NCI-H2081 (cell line): Measurements from ENCODE around the gene CRTAP.
"Not testable (repeated sequence)": the region's sequence is repeated elsewhere in the genome, so short reads cannot be mapped to it uniquely, and the experiment has no call there.

ENCODE experiments used
- DNase-seq, 2 experiments: peaks; one replicate each; lab custom pipeline; 2025; lab: John Stamatoyannopoulos, UW

The CRTAP gene

DNA sequence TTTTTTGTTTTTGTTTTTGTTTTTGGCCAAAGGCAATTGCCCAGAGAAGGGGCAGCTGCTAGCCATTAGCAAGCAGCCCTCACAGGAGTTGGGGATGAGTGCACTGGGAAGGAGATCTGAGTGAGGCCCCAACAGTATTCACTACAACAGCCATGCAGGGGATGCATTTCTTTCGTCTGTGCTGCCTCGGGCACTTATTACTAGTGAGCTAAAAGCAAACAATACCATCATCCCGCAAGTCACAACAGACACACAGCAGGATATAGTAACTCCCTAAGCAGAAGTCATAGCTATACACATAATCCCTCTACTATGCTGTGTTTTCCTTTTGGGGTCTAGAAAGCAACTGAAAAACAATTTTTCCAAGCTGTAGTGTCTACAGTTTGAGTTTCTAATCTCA lies 27.2 kb downstream of the CRTAP start:
- DNase-seq = no peak

DNA sequence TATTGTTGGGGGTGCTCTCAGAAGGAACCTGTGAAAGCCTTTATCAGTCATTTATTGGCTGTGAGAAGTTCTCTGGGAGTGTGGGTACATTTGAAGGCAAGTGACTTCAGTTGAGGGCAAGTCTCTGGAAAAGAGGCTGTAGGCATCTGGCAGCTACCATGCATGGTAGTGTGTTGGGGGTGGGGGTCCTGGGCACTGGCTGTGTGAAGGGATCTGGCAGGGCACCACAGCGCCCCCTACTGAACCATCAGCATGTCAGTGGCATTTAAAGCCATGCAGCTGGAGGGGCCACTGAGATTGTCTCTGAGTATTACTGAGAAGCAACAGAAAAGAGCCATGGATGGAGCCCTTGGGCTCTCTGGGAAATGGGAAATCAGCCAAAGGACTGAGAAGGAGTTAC lies 30.6 kb downstream of the CRTAP start:
- DNase-seq = no peak

DNA sequence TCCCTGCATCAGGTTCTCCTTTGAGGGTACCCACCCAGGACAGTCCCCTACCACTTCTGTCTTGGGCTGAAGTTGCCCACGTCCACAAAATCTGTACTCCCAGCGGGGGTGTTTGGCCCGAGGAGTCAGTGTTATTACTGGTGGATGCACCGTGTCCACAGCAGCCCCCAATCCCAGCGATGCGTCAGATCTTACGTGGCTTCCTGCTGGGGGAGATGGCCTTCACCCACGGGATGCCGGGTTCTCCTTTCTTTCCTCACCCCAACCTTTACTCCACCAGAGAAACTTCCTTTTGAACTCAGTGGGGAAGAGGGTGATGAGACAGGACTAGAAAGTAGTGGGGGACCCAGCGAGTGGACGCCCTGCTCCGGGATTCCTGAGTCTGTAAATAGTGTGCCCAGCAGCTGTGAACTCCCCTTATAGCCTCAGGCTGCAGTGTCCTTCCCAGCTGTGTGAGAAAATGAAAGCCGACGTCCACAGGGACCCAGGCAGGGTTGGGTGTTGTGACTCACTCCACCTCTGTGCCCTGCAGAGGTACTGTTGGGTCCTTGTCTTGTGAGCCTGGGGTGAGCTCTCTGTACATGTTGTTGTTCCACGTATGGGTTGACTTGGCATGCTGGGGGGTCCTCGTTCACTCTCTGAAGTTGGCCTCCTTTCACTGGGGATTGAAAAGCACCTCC lies 31.5 kb downstream of the CRTAP start:
- no peak for DNase-seq

DNA sequence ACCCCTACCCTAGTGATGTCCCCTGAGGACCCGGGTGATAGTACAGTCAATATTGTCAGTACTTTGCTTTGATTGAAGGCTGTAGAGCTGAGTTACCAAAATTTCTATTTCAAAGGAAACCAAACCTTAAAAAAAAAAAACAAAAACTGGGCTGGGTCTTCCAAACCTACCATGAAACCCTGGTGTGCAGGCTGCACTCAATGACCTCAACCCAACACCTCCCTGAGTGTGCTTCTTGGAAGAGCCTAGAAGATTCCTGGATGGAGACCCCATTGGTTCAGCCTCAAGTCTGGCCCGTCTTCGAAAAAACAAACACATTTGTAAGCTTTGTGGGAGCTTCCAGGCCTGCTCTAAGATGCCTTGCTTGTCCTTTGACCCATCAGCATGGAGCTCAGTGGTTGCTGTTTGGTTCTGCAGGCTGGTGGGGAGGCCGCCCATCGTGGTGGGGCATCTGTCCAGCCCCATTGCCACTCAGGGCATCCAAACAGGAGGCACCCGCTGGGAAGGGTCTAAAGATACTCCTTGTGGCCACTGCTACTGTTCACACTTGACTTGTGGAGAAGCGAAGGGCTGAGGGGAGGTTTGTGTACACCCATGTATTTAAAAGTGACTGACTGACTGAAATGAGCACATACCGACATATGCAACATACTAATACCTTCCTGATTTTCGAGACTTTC lies 32.2 kb downstream of the CRTAP start:
- DNase-seq = no peak

DNA sequence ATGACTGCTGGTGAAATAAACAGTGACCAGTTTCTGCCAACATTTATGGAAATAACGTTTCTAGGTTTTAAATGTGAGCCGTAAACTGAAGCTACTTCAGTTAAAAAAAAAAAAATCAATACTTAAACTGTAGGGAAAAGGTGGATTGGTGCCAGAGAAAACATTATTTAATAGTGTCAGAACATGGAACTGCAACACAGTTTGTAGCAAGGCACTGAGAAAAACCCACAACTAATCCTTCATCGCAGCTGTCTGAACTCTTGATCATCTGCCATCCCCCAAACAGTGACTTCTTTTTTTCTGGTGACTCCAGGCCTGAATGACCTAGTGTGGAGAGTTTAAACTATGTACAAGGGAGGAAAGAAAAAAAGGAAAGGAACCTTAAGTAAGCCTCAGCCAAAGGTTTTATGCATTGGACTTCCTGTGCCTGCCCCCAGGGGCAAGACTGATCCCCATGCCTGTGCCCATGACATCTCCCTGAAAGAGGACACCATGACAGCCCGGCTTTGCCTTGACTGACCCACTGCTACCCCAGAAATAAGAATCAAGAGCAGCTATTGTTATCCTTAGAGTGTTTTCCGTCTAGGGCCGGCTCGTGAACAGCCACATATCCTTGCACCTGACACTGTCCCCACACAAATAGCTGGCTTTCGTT lies 33.1 kb downstream of the CRTAP start:
- no peak for DNase-seq

DNA sequence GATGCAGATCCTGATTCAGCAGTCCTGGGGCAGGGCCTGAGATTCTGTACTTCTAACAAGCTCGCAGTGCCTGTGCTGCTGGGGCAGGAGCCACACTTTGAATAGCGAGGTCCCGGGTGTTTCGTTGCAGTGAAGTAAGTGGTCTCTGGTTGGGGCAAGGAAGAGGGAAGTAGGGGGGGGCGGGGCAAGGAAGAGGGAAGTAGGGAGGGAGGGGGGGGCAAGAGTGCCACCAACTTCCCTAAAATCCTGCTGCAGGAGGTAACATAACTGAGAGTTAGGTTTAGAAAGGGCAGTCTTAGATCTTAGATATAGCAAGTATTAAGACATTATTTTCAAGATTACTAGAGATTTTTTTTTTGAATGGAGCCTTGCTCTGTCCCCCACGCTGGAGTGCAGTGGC lies 35.5 kb downstream of the CRTAP start:
- DNase-seq = no peak

DNA sequence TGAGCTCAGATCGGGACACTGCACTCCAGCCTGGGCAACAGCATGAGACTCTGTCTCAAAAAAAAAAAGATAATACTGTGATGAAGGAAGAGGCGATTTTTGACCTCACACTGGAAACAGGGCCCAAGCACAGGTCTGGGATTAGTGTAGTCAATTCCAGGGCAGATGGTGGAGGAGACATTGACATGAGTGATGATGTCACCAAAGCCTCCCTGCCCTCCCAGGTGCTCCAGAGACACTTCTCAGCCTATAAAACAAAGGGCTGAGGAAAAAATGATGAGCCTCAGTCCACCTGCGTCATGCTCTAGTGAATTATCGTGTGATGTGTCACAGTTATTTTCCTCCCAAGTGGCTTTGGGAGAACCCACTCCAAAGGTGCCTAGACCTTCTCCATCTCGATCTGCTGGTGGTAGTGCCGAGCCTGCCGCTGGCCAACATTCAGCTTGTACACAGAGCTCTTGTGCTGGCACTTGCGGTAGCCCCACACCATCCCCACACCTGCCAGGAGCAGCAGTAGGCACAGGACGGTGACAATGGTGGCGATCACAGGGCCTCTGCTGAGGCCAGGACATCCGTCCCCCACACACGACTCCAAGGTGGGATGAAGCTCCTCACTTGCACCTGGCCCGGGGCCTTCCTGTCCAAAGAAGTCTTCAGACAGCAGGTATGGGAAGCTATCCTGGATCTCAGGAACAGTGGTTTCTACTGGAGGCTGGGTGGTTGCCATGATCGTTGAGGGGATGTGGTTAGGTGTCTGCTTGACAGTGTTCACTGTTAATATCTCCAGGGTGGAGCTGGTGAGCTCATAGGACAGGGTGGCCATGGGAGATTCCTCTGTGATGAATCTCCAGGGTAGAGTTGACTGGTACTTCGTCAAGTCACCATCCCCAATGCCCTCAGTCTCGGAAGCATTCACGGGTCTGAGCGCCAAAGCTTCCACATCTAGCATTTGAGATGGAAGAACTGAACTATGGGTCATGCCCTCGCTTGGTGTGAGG lies 38.8 kb downstream of the CRTAP start:
- DNase-seq = no peak

DNA sequence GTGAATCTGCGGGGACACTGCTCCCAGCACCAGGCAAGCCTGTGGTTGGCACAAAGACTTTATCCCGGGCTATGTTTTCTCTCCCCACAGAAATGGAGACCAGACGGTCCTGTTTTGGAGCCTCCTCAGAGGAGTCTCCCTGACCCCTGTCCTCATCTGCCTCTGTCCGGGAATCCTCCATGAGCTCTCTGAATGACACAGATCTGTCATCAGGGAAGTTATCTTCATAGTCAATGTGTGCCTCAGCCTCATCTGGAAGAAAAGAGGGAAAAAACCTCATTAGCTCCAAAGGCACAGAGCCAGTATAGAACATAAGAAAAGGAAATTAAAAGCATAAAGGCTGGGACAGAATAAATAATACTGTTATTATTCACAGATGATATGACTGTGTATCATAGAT lies 40.0 kb downstream of the CRTAP start:
- DNase-seq = no peak

DNA sequence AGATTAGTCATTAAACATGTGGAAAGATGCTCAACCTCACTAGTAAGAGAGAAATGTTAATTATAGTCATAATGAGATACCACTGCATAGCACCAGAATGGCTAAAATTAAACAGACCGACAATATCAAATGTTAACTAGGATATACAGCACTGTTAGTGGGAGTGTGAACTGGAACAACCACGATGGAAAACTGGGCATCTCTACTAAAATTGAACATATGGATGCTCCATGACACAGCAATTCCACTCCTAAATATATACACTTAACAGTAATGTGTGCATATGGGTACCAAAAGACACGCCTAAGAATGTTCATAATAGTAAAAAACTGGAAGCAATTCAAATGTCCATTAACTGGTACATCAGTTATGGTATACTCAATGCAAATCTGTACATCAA lies 41.5 kb downstream of the CRTAP start:
- no peak for DNase-seq

DNA sequence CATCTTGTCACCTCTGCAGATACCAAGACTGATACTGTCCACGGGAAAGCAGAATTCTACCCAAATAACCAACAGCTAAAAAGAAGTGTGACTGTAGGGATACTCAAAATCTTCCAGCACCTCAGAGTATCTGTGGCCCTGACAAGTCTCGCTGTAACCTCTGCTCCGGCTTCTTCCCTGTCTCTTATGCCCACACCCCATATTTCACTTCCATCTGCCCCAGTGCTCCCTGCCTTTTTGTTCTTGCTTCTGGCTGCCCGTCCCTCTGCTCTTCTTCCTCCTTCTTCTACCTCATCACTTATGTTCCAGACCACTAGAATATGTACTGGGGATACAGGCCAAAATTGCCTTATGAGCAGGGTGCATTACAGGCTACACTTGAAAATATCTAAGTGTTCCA lies 45.4 kb downstream of the CRTAP start:
- no peak for DNase-seq

DNA sequence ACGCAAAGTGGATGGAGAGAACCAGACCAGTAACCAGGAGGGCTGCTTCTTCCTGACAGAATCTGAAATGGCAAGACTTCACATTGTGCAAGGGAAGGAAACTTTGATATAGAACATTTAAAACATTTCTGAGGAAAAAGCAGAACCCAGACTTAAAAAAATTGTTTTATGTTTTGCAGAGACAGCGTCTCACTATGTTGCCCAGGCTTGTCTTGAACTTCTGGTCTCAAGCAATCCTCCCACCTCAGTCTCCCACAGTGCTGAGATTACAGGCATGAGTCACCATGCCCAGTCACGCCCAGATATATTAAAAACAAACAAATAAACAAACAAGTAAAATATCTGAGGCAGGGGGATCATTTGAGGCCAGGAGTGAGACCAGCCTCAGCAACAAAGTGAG lies 46.2 kb downstream of the CRTAP start:
- DNase-seq = no peak

DNA sequence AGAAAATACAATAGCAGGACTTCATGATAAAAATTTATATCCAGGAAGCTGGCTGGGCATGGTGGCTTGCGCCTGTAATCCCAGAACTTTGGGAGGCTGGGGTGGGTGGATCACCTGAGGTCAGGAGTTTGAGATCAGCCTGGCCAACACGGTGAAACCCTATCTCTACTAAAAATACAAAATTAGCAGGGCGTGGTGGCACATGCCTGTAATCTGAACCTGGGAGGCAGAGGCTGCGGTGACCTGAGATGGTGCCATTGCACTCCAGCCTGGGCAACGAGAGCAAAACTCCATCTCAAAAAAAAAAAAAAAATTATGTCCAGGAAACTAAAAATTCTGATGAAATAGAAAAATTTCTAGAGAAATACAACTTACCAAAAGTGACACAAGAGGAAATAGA lies 48.8 kb downstream of the CRTAP start:
- not testable (repeated sequence) for DNase-seq

DNA sequence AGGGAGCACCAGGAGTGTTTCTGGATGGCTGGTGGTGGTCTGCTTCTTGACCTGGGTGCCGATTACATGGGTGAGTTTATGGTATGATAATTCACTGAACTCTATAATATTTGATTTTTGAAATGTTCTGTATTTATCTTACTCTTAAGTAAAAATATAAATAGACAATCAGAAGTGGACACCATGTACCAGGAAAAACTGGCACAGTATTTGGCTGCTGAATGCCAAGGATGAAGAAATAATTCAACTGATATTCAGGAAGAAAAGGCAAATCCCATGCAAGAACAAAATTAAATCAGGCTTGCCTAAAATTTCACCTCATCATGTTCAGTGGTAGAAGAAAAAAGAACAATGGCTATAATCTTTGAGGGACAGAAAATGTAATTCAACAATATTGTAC lies 51.6 kb downstream of the CRTAP start:
- no peak for DNase-seq

DNA sequence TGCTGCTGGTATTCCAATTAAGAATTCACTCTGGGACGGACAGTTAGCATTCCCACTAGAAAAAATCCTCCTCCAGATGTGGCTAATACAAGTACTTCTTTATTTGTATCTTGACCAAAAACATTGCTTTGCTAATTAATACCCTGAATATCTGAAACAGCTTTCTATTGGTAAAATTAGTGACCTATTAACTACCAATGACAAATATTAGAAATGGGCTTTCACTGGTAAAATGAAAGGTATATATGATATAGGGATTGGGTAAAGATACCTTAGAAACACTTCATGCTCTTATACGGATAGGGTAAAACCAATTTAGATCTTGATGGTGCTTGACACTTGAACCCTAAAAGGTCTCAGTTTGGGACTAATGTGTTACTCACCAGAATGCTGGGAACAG lies 52.3 kb downstream of the CRTAP start:
- DNase-seq = no peak

DNA sequence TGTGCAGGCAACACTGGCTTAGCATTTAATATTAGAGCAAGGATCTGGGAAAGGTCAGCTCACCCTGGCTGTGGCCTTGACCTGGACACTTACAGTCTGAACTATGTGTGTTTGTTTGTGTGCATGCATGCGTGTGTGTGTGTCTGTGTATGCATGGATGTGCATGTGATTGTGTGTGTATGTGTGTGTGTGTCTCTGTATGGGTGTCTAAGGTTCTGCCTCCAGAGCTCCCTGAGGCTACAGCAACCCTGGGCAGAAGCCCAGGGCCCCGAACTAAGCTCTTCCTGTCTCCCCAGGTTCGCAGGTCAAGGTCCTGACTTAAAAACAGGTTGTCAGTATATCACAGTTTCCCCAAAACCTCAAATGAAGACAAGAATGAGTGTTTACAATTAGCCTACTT lies 53.5 kb downstream of the CRTAP start:
- DNase-seq = no peak

DNA sequence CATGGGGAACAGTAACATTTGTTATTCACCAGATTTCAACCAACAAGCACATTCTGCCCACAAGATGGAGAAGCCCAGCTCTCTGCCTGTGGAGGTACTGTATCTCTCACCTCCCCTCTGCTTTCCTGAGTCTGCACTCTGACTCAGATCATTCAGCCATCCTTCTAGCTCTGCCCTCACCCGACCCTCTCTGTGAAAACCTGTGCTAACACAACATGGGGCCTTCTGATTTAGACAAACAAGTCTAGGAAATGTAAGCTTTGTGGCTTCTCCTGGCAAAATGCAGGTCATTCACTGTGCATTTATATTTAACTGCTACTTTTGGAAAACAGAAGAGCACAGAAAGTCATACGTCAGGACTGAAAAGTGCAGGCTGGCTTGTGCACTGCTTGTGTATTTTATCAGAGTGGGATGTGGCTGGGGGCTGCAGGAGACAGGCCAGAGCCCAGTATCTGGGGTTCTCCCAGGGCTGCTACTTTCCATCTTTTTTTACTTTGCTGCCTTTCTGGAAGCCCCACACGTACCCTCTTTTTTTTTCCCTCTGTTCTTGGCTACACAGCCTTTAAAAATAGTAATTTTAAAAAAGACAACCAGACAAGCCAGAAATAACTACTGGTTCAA lies 54.0 kb downstream of the CRTAP start:
- DNase-seq = no peak

DNA sequence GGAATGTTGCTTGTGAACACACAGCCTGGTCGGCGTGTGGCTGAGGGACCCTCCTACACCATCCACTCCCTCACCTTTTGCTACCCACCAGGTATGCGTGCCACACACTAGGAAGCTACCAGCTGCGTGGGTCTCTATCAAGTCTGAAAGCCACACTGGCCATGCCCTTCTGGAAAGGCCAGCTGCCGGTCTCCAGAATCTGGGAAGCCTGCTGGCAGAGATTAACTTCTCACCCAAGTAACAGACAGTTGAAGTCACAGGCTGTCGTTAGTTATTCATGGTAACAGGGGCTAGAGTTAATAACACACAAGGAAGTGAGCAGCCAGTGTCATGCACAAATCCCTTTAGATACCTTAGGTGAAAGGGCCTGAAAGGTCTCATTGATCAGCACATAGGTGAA lies 56.7 kb downstream of the CRTAP start:
- DNase-seq = no peak

DNA sequence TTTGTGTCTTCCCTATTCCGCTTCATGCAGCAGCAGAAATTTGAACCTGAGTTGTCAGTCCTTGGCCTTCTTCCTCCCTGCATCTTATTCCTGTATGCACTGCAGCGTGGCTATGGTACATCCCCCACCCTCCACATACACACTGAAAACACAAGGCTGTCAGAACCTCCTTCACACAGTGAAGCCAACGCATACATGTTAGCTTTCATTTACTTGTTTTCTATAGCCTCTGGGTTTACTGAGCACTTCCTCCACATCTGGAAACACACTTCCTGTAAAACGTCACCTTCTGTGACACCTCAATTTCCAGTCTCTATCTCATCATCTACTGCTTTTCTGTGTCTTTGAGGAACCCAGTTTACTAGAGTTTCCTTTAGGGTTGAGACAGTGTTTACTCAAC lies 57.8 kb downstream of the CRTAP start:
- DNase-seq = no peak

DNA sequence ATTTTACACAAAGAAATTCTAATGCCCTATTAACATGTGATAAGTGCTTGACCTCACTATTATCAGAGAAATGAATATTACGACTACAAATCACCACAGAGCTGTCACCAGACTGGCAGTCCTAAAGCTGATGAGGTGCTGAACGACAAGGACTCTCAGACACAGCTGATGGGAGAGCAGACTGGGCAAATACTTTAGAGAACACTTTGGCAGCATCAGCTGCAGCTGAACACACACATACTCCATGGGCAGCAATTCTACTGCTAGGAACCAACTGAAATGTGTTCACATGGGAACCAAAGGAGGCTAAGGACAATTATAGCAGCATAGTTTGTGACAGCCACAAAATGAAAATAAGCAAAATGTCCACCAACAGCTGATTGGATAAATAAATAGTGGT lies 59.3 kb downstream of the CRTAP start:
- peak in 1 of 2 experiments; percentile 65 for DNase-seq

DNA sequence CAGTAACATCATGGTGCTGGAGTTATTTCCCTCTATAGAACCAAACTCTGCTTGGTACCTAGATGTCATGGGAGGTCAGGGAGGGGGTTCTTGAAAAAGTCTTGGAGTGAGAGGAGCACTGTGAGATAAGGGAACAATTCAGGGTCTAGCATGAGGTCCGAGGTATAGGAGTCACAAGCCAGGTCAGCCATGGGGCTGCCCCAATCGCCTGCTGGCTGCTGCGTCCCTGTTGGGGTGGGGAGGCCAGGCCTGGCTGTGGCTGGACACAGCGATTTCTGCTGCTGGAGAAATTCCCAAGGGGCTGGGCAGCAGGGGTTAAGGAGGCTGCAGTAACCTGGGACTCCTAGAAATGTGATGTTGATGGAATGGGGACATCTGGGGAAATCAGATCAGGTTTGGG lies 59.9 kb downstream of the CRTAP start:
- DNase-seq = no peak

DNA sequence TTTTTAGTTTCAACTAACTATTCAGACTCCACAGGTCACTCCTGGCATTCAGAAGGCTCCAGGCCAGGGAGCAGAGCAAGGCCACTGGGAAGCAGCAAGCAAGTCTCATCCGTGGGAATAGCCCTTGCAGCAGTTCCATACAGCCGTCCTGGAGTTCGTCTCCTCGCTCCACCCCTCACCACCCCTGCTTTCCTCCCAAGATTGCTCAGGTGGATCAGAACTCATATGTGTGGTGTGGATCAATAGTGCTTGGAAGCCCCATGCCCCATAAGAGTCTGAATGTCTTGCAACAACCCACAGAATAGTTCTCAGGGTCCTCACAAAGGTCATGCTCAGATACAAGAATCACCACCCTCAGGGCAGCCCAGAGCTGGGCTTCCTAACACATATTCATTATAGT lies 60.3 kb downstream of the CRTAP start:
- no peak for DNase-seq
